LNCAP (cell line): Measurements from ENCODE around the gene DOCK9.

Experiments
- TF ChIP-seq, protein P1 (sequence below): fragments of 450-650 bp; IDR thresholded peaks from 2 replicates; pipeline ENCODE4 v1.5.1; 2017; ENCODE audit warnings: mild to moderate bottlenecking

DOCK9 gene

DNA sequence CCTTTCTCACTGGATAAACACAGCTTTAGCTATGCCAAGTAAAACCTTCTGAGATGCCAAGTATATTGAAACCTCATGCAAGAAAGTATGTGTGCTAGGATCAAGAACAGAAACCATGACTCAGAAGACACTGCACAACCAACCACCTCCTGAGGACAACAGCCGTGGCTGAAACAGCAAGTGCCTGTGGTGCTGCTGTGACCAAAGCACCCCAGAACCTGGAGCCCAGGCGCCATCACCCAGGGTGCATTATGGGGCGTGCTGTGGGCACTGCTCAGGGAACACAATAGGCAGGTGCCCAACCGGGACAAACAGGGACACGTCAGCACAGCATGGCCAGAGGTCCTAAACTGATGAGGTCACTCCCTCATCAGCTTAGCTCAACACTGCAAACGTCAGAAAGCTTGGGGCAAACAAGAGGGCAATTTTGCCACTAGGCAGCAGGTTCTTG, 124.1 kb downstream of the DOCK9 start:
- TF ChIP-seq, protein P1, sequence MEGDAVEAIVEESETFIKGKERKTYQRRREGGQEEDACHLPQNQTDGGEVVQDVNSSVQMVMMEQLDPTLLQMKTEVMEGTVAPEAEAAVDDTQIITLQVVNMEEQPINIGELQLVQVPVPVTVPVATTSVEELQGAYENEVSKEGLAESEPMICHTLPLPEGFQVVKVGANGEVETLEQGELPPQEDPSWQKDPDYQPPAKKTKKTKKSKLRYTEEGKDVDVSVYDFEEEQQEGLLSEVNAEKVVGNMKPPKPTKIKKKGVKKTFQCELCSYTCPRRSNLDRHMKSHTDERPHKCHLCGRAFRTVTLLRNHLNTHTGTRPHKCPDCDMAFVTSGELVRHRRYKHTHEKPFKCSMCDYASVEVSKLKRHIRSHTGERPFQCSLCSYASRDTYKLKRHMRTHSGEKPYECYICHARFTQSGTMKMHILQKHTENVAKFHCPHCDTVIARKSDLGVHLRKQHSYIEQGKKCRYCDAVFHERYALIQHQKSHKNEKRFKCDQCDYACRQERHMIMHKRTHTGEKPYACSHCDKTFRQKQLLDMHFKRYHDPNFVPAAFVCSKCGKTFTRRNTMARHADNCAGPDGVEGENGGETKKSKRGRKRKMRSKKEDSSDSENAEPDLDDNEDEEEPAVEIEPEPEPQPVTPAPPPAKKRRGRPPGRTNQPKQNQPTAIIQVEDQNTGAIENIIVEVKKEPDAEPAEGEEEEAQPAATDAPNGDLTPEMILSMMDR = no peak

DNA sequence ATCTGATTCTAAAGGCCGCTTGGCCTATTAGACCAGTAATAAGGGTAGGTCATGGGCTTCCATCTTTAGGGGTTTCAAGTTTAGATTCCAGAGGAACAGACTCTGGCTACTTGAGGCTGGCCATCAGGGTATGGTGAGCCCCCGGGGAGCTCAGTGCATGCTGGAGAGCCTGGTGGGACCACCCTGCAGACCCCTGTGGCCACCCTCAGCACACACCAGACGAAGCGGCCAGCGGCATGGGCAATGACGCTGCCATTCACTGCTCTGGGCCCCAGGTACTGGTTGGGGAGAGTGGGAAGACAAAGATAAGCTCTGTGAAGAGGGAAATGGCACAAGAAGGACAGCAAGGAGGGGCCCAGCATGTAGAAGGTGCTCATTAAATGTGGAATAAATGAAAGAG, 126.6 kb downstream of the DOCK9 start:
- TF ChIP-seq, protein P1 = no peak

DNA sequence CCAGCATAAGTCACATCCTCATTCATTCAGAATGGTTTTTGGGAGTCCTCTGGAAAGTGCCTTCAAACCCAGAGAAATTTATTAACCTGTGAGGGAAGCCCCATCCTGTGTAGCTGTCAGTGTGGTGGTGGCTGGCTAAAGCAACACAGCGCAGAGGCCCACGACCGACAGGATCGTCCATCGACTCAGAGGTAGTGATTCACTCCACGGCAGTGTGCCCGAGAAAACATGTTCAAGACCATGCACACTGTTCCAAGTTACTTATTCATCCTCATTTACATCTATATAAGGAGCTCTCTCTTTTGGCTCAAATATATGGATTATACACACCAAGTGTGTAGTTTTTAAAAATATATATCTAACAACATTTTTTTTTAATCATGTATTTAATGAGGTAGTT, 129.1 kb downstream of the DOCK9 start:
- TF ChIP-seq, protein P1 = no peak

DNA sequence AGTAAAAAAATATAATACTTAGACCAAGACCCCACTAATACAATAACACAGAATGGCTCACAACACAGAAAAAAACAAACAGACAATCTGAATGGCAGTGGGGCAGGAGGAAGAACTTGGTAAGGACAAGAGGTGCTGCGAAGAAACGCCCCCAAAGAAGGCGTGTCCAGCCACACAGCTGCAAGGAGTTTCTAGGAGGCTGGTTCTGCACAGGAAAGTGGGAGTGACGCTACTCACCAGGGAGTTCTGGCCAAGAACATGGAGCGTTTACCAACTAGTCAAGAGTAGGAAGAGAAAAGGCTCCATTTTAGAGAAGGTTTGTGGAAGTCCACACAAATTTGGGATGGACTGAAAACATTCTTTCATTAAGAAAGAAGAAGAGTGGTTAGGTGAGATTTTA, 130.1 kb downstream of the DOCK9 start:
- TF ChIP-seq, protein P1 = no peak

DNA sequence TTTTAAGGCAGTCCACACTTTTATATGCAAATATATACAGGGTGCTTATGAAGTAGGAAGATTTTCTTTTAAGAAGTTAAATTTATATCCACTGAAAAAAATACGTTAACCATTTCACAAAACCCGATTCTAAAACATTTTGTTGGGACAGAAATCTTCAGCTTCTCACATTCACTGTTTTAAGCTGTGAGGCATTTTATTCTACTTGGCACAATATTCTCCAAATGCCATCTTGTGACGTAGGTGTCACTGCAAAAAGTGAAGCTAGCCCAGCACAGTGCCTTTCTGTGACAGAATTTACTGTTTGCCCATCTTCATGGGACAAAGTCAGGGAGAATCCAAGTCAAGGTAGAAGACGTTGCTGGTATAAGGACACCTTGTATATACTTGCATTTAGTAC, 130.9 kb downstream of the DOCK9 start:
- TF ChIP-seq, protein P1 = no peak

DNA sequence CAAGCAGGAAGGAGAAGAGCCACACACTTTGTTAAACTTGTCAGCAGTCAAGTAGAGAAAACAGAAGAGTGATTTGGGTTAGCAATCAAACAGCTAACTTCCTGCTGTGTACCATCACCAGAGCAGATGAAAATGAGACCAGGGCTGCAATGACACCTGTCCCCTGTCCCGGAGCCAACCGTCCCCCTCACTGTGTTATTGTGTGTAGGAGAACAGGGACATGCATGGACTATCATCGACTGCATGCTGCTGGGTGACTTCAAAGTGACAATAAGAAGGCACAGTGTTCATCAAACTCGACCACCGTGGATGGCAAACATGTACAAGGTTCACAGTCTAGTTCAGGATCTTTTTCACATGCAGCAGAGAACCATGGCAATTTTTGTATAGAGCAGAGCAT, 131.3 kb downstream of the DOCK9 start:
- TF ChIP-seq, protein P1 = no peak

DNA sequence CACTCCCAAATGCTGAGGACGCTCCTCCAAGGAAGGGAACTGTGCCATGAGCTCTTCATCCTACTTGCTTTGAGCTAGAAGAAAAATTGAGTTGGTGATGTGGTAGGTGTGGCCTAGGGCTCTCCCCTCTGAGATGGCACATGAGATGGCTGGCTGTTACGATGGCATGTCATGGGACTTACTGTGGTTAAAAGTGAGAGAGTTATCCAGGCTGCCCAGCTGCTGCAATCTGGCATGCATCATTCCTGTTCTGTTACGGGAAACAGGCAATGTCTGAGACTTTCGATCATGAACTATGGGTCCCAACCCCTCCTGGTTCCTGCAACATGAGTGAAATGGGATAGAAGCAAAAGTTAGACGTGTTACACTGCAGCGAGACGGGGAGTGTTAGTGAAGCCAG, 132.1 kb downstream of the DOCK9 start:
- TF ChIP-seq, protein P1 = no peak

DNA sequence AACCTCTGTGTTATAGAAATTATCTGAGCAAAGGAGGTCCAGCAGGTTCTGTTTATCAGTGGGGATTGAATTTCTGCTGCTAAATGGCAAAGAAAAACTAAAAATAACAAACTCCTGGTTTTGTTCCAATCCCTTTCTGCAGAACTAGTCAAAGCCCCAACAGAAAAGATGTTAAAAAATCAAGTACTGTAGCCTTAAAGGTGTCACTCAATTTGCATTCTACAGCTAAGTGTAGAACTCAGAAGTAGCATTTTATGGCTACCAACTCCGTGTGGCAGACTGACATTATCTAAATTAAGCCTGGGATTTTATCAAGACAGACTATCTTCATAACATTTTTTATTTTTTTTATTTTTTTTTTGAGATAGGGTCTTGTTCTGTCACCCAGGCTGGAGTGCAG, 133.8 kb downstream of the DOCK9 start:
- TF ChIP-seq, protein P1 = no peak
